GM18868 (cell line): ENCODE measurements around the gene MYEF2.

Source experiments
- ATAC-seq: cut with Tn5 transposase; IDR thresholded peaks from one replicate; pipeline ENCODE4 v1.9.1; 2021; ENCODE audit warnings: mild to moderate bottlenecking, moderate library complexity; ENCODE audit not compliant: unreplicated experiment

MYEF2 gene

GRCh38 chr15:48089702-48090101 lies 88.4 kb downstream of the MYEF2 start:
- ATAC-seq = peak; percentile 72

GRCh38 chr15:48087844-48088243 lies 90.3 kb downstream of the MYEF2 start:
- no peak for ATAC-seq

GRCh38 chr15:48086576-48086975 lies 91.5 kb downstream of the MYEF2 start:
- ATAC-seq = no peak

- ATAC-seq = no peak
Observed at GRCh38 chr15:48086133-48086532, 92.0 kb downstream of the MYEF2 start.

GRCh38 chr15:48085591-48085930 lies 92.5 kb downstream of the MYEF2 start:
- ATAC-seq = no peak

- peak; percentile 74 for ATAC-seq
Observed at GRCh38 chr15:48084759-48085590, 93.1 kb downstream of the MYEF2 start.
